HPDE6-E6E7 (cell line): ENCODE measurements around the gene PIK3R6.
"Not testable (repeated sequence)": the region's sequence is repeated elsewhere in the genome, so short reads cannot be mapped to it uniquely, and the experiment has no call there.

Source experiments
- DNase-seq: peaks from one replicate; pipeline ENCODE4 v3.0.0; 2011; ENCODE audit warnings: missing footprints; ENCODE audit errors: extremely low spot score

The PIK3R6 gene

DNA sequence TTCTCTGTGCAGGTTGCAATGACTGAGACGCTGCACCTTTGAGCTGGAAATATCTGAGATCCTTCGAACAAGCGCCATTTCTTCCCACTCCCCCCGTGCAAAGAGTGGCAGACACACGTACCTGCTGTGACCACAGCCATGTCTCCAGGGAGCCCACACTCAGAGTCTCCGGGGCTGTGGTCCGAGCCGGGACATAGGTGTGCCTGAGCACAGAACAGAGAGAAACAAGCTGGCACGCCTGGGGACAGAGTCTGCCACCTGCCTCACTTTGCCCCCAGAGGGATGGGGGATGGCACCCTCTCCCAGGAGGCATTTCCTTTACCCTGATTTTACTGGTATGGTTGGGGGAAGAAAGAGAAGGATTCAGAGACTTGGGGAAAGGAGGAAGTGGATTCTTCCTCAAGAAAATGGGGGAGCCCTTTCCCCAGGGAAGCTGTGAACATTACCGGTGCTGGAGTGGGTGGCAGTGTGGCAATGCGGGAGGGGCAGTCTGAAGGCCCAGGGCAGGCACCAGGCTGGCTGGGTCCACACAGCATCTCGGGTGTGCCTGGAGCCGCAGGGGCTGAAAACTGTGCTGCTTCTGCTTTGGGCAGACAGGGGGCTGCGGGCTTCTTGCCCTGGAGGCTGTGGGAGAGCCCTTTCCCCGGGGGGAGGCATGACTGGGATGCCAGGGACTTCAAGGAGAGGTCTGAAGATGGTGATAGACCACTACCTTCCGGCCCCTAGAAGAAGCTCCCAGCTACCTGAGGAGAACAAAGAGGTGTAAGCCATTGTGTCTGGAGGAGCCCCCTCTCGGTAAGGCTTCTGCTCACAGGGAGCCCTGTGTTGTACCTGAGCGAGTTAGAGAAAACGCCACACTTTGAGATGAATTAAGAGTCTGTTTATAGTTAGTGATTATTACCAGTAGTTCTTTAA, 6.6 kb upstream of the PIK3R6 start:
- DNase-seq: no peak

DNA sequence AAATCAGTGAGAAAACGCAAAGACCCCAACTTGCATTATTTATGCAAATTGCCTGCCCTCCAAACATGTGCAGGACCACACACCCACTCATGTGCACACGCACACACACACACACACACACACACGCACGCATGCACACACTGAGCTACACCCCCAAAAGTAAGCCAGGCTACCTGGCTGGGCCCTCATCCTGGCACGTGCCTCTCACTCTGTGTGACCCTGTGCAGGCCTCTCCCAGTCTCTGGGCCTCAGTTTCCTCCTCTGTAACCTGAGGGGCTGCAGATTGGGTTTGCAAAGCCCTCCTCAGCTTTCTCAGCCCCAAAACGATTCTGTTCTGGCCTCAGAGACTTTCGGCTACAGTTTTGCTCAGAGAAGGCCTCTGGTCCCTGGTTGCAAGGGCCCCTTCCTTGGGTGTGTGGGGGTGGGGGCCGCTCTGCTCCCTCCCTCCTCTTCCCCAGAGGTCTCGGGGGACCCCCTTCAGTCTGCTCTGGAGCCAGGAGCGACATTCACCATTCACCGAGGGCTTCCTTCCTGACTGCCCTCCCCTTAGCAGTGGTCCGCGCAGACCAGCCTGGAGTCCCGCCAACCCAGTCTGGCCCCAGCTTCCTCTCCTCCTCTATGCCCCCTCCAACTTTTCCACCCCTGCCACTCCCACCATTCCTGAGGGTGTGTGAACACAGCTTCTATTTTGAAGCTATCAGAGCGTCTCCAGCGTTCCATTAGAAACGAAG, 5.4 kb upstream of the PIK3R6 start:
- no peak for DNase-seq

DNA sequence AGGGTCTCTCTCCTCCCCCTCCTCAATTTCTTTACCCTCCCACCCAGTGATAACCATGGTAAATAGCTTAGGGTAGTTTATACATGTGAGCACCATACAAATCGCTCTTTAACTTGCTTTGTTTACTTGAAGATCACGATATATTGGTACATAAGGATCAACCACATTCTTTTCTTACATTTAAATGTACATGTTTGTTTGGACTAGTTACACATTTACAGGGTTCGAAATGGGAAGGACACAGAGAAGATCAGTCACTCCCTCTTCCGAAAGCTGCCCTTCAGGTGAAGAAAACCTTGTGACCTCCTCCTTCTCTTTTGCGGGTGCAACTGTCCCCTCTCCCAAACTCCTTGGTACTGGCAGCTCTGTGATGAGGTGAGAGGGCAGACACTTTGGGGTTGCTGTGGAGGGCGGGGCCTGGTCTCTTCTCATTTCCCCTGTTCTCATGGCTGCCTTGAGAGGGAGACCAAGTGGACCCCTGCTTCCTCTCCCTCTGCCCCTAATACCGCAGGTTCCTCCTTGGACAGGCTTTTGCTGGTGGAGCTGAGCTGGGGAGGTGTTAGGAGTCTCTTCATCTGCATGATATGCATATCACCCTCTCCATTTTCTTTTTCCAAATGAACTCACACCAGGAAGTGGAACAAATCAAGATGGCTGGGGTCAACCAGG, 4.7 kb upstream of the PIK3R6 start:
- DNase-seq: no peak

DNA sequence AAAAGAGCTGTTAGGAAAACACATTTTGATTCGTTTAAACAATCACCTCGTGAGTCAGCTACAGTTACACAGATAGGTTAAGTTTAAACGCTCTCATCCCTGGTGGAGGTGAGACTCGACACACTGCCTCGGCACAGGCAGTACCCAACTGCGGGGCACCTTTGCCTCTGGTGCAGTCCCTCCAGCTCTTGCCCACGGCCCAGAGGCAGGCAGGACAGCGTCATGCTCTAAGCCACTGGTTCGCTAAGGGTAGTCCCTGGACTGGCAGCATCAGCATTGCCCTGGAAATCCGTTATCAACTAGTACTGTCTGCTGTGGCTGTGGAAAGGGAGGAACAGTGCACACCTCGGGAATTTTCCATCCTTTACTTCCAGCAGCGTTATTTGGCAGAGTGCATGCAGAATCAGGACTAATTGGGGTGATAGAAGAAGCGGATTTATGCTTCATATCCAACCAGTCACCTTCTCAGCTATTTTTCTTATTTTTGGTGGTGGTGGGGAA, 3.7 kb upstream of the PIK3R6 start:
- DNase-seq: no peak

DNA sequence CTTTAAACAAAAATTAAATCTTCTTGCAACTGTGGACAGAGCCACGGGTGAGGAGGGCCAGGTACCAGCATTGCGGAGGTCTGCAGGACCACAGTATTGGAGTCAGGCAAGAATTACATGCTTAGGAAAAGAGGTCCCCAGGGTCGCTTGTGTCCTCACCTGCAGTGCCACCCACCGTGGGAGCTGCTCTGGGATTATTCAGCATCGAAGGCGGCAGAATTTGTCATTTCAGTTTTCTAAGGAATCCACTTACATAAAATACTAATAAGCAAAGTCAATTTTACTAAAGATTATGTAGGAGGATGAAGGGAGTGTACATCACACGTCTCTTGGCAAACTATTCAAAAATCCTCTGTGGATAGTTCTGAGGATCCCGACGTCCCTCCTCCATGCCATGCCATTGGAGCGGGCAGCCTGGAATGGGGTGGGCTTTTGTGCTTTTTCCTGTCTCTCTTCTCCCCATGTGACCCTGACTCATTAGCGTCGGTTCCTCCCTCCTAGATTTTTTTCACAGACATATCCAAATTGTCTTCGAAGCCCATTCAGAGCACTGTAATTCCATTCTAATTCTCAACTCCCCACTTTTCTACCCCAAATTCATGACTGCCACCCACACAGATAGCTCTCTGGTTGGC, 3.0 kb upstream of the PIK3R6 start:
- no peak for DNase-seq

DNA sequence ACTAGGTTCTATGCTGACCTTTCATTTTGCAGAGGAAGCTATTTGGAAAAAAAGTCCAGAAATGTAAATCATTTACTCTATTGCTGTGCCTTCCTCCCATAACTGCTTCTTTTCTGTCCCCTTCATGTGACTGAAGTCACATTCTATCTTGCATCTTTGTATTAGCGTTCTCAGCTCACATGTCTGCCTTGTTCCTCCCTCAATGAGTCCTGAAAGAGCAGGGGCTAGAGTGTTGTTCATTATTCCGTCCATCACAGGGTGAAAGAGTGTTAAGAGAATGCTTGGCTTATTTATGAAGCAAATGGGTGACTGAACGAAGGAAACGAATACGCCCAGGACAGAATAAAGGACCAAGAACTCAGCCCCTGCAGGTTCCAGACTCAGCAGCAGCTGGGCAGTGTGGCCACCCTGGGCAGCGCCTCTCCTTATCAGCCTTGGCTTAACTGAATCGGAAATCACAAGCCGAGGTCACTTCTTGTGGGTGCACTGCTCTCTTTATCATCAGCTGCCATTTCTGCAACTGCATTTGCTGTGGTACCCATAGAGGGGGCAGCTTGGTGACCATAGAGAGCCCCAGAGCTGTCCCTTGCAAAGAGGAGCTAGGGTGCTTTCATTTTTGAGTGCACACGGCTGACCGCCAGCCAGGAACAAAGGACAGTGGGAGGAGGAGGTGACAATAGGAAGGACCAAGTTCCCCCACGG, 1.8 kb upstream of the PIK3R6 start:
- DNase-seq: no peak

DNA sequence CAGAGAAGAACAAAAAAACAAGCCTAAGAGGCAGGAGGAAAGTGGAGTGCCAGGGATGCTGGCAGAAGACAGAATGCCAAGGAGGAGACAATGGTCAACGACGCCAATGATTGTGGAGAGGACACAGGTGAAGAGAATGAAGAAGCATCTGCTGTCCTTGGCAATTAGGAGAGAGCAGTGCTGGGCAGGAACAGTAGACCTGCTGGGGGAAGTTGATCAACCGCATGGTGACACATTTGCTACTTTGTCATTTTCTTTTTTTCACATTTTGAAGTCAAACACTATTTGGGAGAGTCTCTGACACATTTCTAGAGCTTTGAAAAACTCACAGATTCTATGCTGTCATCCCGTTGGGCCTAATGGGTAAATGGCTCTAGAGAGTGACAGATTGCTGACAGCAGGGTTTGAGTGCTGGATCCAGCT, 1.1 kb upstream of the PIK3R6 start:
- no peak for DNase-seq

DNA sequence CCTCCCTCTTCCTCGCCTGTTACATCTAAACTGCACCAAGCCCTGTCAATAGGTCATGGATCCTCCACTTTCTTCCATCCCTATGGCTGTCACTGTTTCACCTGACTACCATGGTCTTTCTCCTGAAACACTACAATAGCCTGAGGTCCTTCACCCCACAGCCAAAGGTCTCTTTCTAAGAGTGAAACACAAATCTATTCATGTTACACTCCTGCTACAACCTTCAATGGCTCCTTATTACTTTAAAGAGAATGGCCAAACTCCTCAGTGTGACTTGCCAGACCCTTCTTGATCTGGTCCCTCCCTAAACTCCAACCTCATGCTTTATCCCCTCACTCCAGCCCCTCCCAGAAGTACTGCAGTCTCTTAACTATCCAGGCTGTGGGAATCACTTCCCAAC, 618 bp upstream of the PIK3R6 start:
- no peak for DNase-seq

DNA sequence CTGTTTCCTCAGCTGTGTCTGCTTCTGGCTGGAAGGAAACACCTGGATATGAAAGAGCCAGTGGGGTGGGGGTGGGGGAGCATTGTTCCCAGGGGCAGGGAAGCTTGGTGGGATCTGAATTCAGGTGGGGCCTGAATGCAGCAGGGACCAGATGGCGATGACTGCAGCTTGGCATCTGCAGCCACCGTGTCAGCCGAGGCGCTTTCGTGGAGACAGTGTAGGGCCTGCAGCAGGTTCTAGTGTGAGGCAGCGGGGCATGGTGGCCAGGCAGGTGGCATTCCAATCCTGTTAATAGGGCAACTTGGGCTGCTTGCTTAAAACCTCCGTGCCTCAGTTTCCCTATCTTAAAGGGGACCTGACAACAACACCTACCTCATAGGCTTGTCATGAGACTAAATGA, 1.7 kb downstream of the PIK3R6 start:
- DNase-seq: no peak

DNA sequence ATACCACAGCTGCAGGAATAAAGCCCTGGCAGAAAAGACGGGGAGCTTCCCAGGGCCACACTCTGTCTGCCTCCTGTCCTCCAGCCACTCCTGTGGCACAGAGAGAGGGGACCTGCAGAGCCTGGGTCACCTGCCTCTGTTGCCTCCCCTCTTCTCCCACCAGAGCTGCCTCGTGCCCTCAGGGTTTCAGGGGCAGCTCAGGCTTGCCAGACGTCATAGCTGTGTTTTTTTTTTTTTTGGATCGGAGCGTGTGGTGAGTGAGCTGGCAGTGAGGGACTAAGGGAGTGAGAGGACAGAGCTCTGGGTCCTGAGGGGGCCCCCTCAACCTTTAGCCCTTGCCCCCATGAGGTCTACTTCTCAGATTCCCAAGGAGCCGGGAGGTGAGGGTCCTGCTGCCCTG, 2.1 kb downstream of the PIK3R6 start:
- no peak for DNase-seq

DNA sequence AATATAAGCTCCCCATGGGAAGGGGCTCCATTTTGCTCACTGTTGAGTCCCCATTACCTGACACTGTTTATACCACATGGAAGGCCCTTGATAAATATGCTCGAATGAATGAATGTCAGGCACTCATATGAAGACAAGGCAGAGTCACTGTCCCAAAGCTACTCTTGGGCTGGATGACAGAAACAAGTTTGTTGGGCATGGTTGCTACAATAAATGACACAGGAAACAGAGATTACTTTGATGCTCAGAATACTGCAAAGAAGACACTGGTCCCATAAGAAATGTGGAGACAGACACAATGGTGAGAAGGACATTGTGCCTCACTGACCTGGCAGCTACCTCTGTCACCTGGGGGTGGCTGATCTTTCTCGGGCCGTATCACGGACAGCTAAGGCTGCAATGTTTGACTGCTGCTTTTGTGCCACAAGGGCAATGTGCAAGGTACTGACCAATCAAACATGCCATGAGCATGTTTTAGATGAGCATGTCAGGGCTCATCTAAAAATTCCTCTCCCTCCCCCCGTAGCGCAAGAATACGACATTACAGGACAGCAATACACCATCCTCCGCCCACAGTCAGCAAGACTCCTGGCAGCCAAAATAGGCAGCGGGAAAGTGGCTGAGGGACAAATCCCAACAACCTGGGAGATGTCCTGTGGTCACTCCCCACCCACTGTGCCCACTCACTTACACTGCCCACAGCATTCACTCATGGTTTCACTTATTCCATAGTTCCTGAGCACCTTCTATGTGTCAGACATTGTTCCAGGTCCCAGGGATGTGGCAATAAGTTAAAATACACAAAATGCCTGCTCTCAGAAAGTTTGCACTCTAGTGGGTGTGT, 5.0 kb downstream of the PIK3R6 start:
- no peak for DNase-seq

DNA sequence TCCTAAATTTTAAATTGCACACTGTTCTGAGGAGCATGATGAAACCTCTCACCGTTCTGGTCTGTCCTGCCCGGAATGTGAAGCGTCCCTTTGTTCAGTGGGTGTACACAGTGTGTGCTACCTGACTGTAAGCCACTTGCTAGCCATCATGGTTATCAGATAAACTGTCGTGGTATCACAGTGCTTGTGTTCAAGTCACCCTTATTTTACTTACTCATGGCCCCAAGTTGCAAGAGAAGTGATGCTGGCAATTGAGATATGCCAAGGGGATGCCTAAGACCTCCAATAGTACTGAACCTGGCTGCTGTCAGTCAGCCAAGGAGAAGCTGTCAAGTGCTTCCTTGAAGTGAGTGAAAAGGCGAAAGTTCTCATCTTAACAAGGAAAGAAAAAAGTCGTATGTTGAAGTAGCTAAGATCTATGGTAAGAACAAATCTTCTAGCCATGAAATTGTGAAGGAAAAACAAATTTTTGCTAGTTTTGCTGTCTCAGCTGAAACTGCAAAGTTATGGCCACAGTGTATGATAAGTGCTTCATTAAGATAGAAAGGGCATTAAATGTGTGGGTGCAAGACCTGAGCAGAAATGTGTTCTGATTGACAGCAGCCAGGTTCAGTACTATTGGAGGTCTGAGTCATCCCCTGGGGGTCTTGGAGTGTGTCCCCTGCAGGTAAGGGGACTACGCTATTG, 5.8 kb downstream of the PIK3R6 start:
- no peak for DNase-seq

DNA sequence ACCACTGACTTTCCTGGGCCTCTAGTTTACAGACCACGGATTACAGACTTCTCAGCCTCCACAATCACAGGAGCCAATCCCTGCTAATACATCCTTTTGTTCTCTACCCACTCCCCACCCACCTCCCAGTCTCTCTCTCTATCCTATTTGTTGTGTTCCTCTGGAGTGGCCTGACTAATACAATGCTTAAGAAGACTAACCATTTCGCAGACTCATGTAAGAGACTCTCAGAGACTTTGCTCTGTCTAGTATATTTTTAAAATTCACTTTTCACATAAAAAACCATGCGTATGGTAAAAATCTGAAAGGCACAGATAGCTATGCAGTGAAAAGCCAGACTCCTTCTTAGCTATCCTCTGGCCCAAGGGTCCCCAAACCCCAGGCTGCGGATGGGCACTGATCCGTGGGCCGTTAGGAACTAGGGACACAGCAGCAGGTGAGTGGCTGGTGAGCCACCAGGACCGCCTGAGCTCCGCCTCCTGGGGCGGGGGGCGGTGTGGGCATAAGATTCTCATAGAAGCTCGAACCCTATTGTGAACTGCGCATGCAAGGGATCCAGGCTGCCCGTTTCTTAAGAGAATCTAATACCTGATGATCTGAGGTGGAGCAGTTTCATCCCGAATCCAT, 7.6 kb downstream of the PIK3R6 start:
- DNase-seq: no peak

DNA sequence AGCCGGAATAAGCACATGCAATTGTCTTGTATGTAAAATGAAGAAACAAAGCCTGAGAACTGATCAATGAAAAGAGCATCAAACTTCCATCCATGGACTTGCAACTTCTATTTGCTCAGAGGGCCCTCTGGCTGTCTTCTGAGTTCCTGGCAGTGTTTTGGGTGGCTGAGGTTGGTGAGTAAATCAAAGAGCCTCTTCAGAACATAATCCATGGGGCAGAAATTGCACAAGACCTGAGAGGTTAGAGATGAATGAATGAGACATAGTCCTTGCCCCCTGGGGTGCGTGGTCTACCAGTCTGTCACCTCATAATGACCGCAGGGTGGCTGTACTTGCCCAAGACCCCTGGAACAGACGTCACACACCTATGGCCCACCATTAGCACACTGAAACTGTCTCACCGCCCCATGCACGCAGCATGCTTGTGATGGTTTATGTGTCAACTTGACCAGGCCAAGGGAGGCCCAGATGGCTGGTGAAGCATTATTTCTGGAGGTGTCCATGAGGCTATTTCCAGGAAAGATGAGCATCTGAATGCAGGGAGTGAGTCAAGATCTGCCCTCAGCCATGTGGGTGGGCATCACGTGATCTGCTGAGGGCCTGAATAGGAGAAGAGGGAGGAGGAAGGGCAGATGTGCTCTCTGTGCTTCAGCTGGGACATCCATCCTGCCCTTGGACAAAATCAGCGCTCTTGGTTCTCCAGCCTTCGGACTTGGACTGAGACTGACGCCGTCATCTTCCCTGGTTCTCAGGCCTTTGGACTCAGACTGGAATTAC, 8.3 kb downstream of the PIK3R6 start:
- DNase-seq: no peak

DNA sequence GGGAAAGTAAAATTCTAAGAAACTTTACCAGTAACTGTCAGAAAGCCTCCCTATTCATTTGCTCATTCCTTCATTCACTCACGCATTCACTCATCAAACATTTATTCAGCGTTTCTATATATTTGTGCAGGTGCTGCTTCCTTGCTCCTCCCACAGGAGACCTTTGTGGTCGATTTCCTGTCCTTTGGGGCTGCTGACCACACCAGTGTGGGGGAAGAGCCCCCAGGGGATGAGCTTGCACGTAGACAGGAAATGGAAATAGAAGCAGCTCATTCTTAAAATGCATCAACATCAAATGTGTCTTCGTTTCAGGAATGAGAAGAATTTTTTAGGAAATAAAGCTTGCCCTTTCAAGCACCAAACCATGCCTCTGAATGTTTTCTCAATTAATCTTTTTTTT, 9.6 kb downstream of the PIK3R6 start:
- no peak for DNase-seq

DNA sequence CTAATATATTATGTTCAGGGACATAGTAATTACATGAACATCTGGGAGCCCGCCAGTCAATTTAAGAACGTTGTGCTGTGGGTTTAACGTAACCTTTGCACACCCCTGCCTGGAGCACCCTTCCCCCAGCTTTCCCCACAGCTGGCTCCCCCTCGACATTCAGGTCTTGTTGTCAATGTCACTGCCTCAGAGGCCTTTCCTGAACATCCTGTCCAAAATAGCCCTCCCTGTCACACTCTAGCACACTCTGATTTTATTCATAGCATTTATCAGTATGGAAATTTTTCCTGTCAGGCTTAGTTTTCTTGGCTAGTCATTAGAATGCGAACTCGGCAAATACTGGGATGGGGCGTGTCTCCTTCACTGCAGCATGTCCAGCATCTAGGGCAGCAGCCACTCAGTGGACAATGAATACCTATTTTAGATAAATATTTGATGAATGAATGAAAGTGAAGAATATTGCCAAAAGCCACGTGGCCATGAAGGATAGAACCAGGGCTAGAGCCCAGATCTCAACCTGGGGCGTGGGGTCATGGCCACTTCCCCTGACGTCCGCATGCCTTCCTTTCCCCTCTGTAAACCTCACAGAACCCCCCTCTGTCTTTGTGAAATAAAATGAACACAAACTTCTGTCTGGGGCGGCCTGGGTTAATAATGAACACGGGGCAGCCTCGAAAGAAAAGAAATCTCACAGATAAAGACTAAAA, 10.5 kb downstream of the PIK3R6 start:
- DNase-seq: no peak

DNA sequence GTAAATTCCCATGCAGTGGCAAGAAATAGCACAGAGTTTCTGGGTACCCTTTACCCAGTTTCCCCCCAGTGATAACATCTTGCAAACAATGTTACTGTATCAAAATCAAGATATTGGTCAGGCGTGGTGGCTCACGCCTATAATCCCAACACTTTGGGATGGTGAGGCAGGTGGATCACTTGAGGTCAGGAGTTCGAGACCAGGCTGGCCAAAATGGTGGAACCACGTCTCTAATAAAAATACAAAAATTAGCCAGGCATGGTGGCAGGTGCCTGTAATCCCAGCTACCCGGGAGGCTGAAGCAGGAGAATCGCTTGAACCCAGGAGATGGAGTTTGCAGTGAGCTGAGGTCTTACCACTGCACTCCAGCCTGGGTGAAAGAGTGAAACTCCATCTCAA, 11.3 kb downstream of the PIK3R6 start:
- not testable (repeated sequence) for DNase-seq
